NCI-H2196 treated with DMSO at 0.1 percent for 48 hours (cell line): ENCODE results near the gene RXRA.

Source experiments
- DNase-seq: peaks from one replicate; lab custom pipeline; 2025; ENCODE audit not compliant: unreplicated experiment; lab: John Stamatoyannopoulos, UW

RXRA gene

GRCh38 chr9:134350416-134350994 is 24.2 kb downstream of the RXRA start:
- no peak for DNase-seq

GRCh38 chr9:134351606-134352176 is 25.4 kb downstream of the RXRA start:
- no peak for DNase-seq

- no peak for DNase-seq
Observed at GRCh38 chr9:134352247-134352933, 26.1 kb downstream of the RXRA start.

- no peak for DNase-seq
Observed at GRCh38 chr9:134353539-134353938, 27.3 kb downstream of the RXRA start.

- no peak for DNase-seq
Observed at GRCh38 chr9:134355158-134355557, 28.9 kb downstream of the RXRA start.

GRCh38 chr9:134355561-134356279 is 29.5 kb downstream of the RXRA start:
- no peak for DNase-seq

GRCh38 chr9:134356496-134357470 is 30.5 kb downstream of the RXRA start:
- DNase-seq = no peak

GRCh38 chr9:134357631-134358025 is 31.4 kb downstream of the RXRA start:
- DNase-seq = no peak

GRCh38 chr9:134358026-134358661 is 31.9 kb downstream of the RXRA start:
- DNase-seq = no peak

- no peak for DNase-seq
Observed at GRCh38 chr9:134358662-134359319, 32.5 kb downstream of the RXRA start.

- no peak for DNase-seq
Observed at GRCh38 chr9:134359493-134360179, 33.4 kb downstream of the RXRA start.

GRCh38 chr9:134360180-134360759 is 34.0 kb downstream of the RXRA start:
- DNase-seq = no peak

GRCh38 chr9:134360897-134361296 is 34.6 kb downstream of the RXRA start:
- no peak for DNase-seq

- no peak for DNase-seq
Observed at GRCh38 chr9:134361426-134361825, 35.2 kb downstream of the RXRA start.

GRCh38 chr9:134361843-134362414 is 35.7 kb downstream of the RXRA start:
- no peak for DNase-seq

GRCh38 chr9:134363450-134363849 is 37.2 kb downstream of the RXRA start:
- DNase-seq = no peak

GRCh38 chr9:134364391-134365114 is 38.3 kb downstream of the RXRA start:
- no peak for DNase-seq

- no peak for DNase-seq
Observed at GRCh38 chr9:134365115-134365596, 38.9 kb downstream of the RXRA start.
